Astrocyte (in vitro differentiated cells and primary cell): ENCODE data around the gene HIBADH. TPM values are rescaled to one million over a fixed set of nuclear protein-coding genes. Genes with fewer than 3 reads are reported as not detected.
A peak's percentile ranks its signal among the peaks of the same experiment; 100 is the strongest.

ENCODE experiments used
- DNase-seq: peaks from one replicate; pipeline ENCODE4 v3.0.0-alpha.2; 2010; ENCODE audit warnings: low read depth
- FAIRE-seq: peaks from 2 replicates; lab custom pipeline; 2011; peaks lifted over from hg19 to GRCh38; lab: Jason Lieb, UNC
- H2AFZ ChIP-seq: 2 replicates; pipeline ENCODE4 v1.6.0; 2012; ENCODE audit warnings: low read depth, low read length, inconsistent platforms
- H3K27ac ChIP-seq: 2 replicates; pipeline ENCODE4 v1.5.1; 2011; ENCODE audit warnings: low read depth, low read length, inconsistent platforms
- H3K27me3 ChIP-seq: 2 replicates; pipeline ENCODE4 v1.6.0; 2011; ENCODE audit warnings: low read length, inconsistent platforms; ENCODE audit not compliant: insufficient read depth
- H3K36me3 ChIP-seq: 2 replicates; pipeline ENCODE4 v1.5.1; 2011; ENCODE audit warnings: low read length, inconsistent platforms; ENCODE audit not compliant: insufficient read depth
- H3K4me1 ChIP-seq: 2 replicates; pipeline ENCODE4 v1.5.1; 2011; ENCODE audit warnings: low read length, inconsistent platforms; ENCODE audit not compliant: insufficient read depth
- H3K4me2 ChIP-seq: 2 replicates; pipeline ENCODE4 v1.6.0; 2012; ENCODE audit warnings: low read length, inconsistent platforms
- H3K4me3 ChIP-seq: 2 replicates; pipeline ENCODE4 v1.5.1; 2011; ENCODE audit warnings: low read depth, mild to moderate bottlenecking, low read length, inconsistent platforms; ENCODE audit not compliant: insufficient read depth
- H3K79me2 ChIP-seq: 2 replicates; pipeline ENCODE4 v1.6.0; 2012; ENCODE audit warnings: mild to moderate bottlenecking, low read length, inconsistent platforms; ENCODE audit not compliant: insufficient read depth
- H3K9ac ChIP-seq: 2 replicates; pipeline ENCODE4 v1.6.0; 2012; ENCODE audit warnings: mild to moderate bottlenecking, low read length, inconsistent platforms
- H3K9me3 ChIP-seq: 2 replicates; pipeline ENCODE4 v1.5.1; 2012; ENCODE audit warnings: low read depth, mild to moderate bottlenecking, low read length, inconsistent platforms; ENCODE audit not compliant: insufficient read depth
- H4K20me1 ChIP-seq: 2 replicates; pipeline ENCODE4 v1.6.0; 2012; ENCODE audit warnings: low read length, inconsistent platforms; ENCODE audit not compliant: insufficient read depth
- H3K27ac Mint-ChIP-seq: one replicate; pipeline ENCODE4 v1.8.0; 2021; ENCODE audit warnings: mild to moderate bottlenecking, mixed read lengths; ENCODE audit not compliant: unreplicated experiment
- H3K27me3 Mint-ChIP-seq: one replicate; pipeline ENCODE4 v1.8.0; 2021; ENCODE audit warnings: low read depth, mixed read lengths; ENCODE audit not compliant: unreplicated experiment
- H3K36me3 Mint-ChIP-seq: one replicate; pipeline ENCODE4 v1.8.0; 2021; ENCODE audit warnings: low read depth, mixed read lengths; ENCODE audit not compliant: unreplicated experiment
- H3K4me1 Mint-ChIP-seq: one replicate; pipeline ENCODE4 v1.8.0; 2021; ENCODE audit warnings: low read depth, mixed read lengths; ENCODE audit not compliant: unreplicated experiment
- H3K4me3 Mint-ChIP-seq: one replicate; pipeline ENCODE4 v1.8.0; 2021; ENCODE audit warnings: mild to moderate bottlenecking, moderate library complexity, mixed read lengths; ENCODE audit not compliant: unreplicated experiment
- H3K9me3 Mint-ChIP-seq: one replicate; pipeline ENCODE4 v1.8.0; 2021; ENCODE audit warnings: mild to moderate bottlenecking, mixed read lengths; ENCODE audit not compliant: unreplicated experiment
- EZH2 ChIP-seq: IDR thresholded peaks from 2 replicates; pipeline ENCODE4 v1.6.1; 2012; ENCODE audit warnings: mild to moderate bottlenecking, low read length, inconsistent platforms; ENCODE audit not compliant: insufficient read depth
- total RNA-seq: library from RNA; stranded (reverse); gene quantifications from 2 replicates; pipeline ENCODE4 v1.2.1, GENCODE V29; 2021
- TF ChIP-seq, protein P1 (sequence below): IDR thresholded peaks from 2 replicates; pipeline ENCODE4 v1.5.1; 2011; ENCODE audit warnings: low read depth, mild to moderate bottlenecking, inconsistent platforms, low read length, moderate library complexity; ENCODE audit not compliant: insufficient read depth

The HIBADH gene
- total RNA-seq, 1 donor from 2014 or later, result 21.9 TPM

- H3K4me1 ChIP-seq, result peaks cover 11% of the 10 kb centered on the region
- H3K27ac ChIP-seq, result no peak overlapping the region
- no peak for TF ChIP-seq EZH2
- TF ChIP-seq, protein P1, sequence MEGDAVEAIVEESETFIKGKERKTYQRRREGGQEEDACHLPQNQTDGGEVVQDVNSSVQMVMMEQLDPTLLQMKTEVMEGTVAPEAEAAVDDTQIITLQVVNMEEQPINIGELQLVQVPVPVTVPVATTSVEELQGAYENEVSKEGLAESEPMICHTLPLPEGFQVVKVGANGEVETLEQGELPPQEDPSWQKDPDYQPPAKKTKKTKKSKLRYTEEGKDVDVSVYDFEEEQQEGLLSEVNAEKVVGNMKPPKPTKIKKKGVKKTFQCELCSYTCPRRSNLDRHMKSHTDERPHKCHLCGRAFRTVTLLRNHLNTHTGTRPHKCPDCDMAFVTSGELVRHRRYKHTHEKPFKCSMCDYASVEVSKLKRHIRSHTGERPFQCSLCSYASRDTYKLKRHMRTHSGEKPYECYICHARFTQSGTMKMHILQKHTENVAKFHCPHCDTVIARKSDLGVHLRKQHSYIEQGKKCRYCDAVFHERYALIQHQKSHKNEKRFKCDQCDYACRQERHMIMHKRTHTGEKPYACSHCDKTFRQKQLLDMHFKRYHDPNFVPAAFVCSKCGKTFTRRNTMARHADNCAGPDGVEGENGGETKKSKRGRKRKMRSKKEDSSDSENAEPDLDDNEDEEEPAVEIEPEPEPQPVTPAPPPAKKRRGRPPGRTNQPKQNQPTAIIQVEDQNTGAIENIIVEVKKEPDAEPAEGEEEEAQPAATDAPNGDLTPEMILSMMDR, result no peak
- no peak overlapping the region for H2AFZ ChIP-seq
- Mint-ChIP-seq H3K36me3 (no peaks in the 10 kb centered on the region), H3K27ac (no peak overlapping the region), H3K4me1 (no peaks in the 10 kb centered on the region), H3K27me3 (no peaks in the 10 kb centered on the region), H3K4me3 (no peak overlapping the region), H3K9me3 (no peaks in the 10 kb centered on the region)
- DNase-seq (peak; percentile 65), FAIRE-seq (peak; percentile 29)
- H3K36me3 ChIP-seq, result no peaks in the 10 kb centered on the region
- no peaks in the 10 kb centered on the region for H3K27me3 ChIP-seq
- no peak overlapping the region for H3K4me3 ChIP-seq
- no peaks in the 10 kb centered on the region for H4K20me1 ChIP-seq
- H3K9ac ChIP-seq, result no peak overlapping the region
- peak overlapping the region; percentile 59 for H3K4me2 ChIP-seq
- H3K9me3 ChIP-seq, result no peaks in the 10 kb centered on the region
- H3K79me2 ChIP-seq, result no peaks in the 10 kb centered on the region
Observed at GRCh38 chr7:27709137-27710075, 46.7 kb upstream of the HIBADH start.

DNA sequence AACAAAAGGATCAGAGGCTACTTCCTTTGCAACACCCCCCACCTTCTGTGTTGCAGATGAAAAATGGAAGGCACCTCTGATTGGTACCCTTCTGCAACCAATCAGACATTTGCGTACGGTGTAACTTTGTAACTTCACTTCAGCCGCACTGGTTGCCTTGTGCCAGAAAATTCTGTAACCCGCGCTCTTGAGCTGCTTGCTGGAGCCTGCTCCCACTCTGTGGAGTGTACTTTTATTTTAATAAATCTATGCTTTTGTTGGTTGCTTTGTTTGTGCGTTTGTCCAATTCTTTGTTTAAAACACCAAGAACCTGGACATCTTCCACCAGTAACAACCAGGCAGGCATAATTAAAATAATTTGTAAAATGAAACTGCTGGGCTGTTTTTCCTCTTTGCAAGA is 45.8 kb upstream of the HIBADH start:
- no peak for FAIRE-seq
- Histone ChIP-seq H3K36me3 (no peaks in the 10 kb centered on the region), H4K20me1 (no peaks in the 10 kb centered on the region), H2AFZ (no peak overlapping the region), H3K27me3 (no peaks in the 10 kb centered on the region), H3K9ac (no peak overlapping the region), H3K27ac (no peak overlapping the region), H3K79me2 (no peaks in the 10 kb centered on the region), H3K9me3 (no peaks in the 10 kb centered on the region), H3K4me2 (no peak overlapping the region), H3K4me1 (peaks cover 11% of the 10 kb centered on the region), H3K4me3 (no peak overlapping the region)
- TF ChIP-seq EZH2, result no peak
- TF ChIP-seq, protein P1, result no peak
- H3K4me3 Mint-ChIP-seq, result no peak overlapping the region
- H3K36me3 Mint-ChIP-seq, result no peaks in the 10 kb centered on the region
- no peaks in the 10 kb centered on the region for H3K4me1 Mint-ChIP-seq
- H3K9me3 Mint-ChIP-seq, result no peaks in the 10 kb centered on the region
- DNase-seq, result no peak
- H3K27ac Mint-ChIP-seq, result no peak overlapping the region
- no peaks in the 10 kb centered on the region for H3K27me3 Mint-ChIP-seq

- no peak overlapping the region for H3K27ac ChIP-seq
- H3K36me3 ChIP-seq, result no peaks in the 10 kb centered on the region
- no peak overlapping the region for H3K4me3 Mint-ChIP-seq
- no peaks in the 10 kb centered on the region for H3K79me2 ChIP-seq
- no peaks in the 10 kb centered on the region for H4K20me1 ChIP-seq
- H3K9me3 ChIP-seq, result no peaks in the 10 kb centered on the region
- TF ChIP-seq, protein P1, result no peak
- TF ChIP-seq EZH2, result no peak
- H3K9ac ChIP-seq, result no peak overlapping the region
- H3K4me1 Mint-ChIP-seq, result no peaks in the 10 kb centered on the region
- H3K9me3 Mint-ChIP-seq, result no peaks in the 10 kb centered on the region
- DNase-seq (no peak), FAIRE-seq (peak; percentile 34)
- H3K27me3 Mint-ChIP-seq, result no peaks in the 10 kb centered on the region
- H3K4me1 ChIP-seq, result peaks cover 10% of the 10 kb centered on the region
- H2AFZ ChIP-seq, result no peak overlapping the region
- H3K27me3 ChIP-seq, result no peaks in the 10 kb centered on the region
- H3K27ac Mint-ChIP-seq, result no peak overlapping the region
- no peak overlapping the region for H3K4me3 ChIP-seq
- H3K4me2 ChIP-seq, result no peak overlapping the region
- no peaks in the 10 kb centered on the region for H3K36me3 Mint-ChIP-seq
Observed at GRCh38 chr7:27705200-27705594, 42.5 kb upstream of the HIBADH start.
